HEK293 (cell line): ENCODE measurements around the gene MARVELD3.
A peak's percentile ranks its signal among the peaks of the same experiment; 100 is the strongest.

ENCODE experiments used
- CTCF ChIP-seq: fragments of 450-650 bp; formaldehyde crosslinking; IDR thresholded peaks from 2 replicates; pipeline ENCODE4 v1.5.1; 2016; ENCODE audit warnings: missing biosample characterization, missing genetic modification characterization
- KLF1 ChIP-seq: fragments of 450-650 bp; formaldehyde crosslinking; IDR thresholded peaks from 2 replicates; pipeline ENCODE4 v1.5.1; 2016; ENCODE audit warnings: missing biosample characterization, missing genetic modification characterization
- KLF16 ChIP-seq: fragments of 450-650 bp; formaldehyde crosslinking; IDR thresholded peaks from 2 replicates; pipeline ENCODE4 v1.5.1; 2017; ENCODE audit warnings: missing biosample characterization, missing genetic modification characterization
- OSR2 ChIP-seq: fragments of 450-650 bp; formaldehyde crosslinking; IDR thresholded peaks from 2 replicates; pipeline ENCODE4 v1.5.1; 2016; ENCODE audit warnings: missing biosample characterization, missing genetic modification characterization
- PRDM10 ChIP-seq: fragments of 450-650 bp; formaldehyde crosslinking; IDR thresholded peaks from 2 replicates; pipeline ENCODE4 v1.5.1; 2016; ENCODE audit warnings: missing biosample characterization, missing genetic modification characterization
- TCF7L2 ChIP-seq: IDR thresholded peaks from 2 replicates; pipeline ENCODE4 v1.6.1; 2011; ENCODE audit warnings: low read depth, mild to moderate bottlenecking, inconsistent platforms, low read length, moderate library complexity, borderline replicate concordance
- ZNF121 ChIP-seq: fragments of 450-650 bp; formaldehyde crosslinking; IDR thresholded peaks from 2 replicates; pipeline ENCODE4 v1.5.1; 2016; ENCODE audit warnings: missing biosample characterization, missing genetic modification characterization
- ZNF398 ChIP-seq: fragments of 450-650 bp; formaldehyde crosslinking; IDR thresholded peaks from 2 replicates; pipeline ENCODE4 v1.5.1; 2017; ENCODE audit warnings: missing biosample characterization, missing genetic modification characterization
- ZNF488 ChIP-seq: fragments of 450-650 bp; formaldehyde crosslinking; IDR thresholded peaks from 2 replicates; pipeline ENCODE4 v1.5.1; 2016; ENCODE audit warnings: missing biosample characterization, missing genetic modification characterization
- ZNF558 ChIP-seq: fragments of 450-650 bp; formaldehyde crosslinking; IDR thresholded peaks from 2 replicates; pipeline ENCODE4 v1.5.1; 2016; ENCODE audit warnings: missing biosample characterization, missing genetic modification characterization
- ZSCAN23 ChIP-seq: fragments of 450-650 bp; formaldehyde crosslinking; IDR thresholded peaks from 2 replicates; pipeline ENCODE4 v1.5.1; 2016; ENCODE audit warnings: missing biosample characterization, missing genetic modification characterization
- ZXDB ChIP-seq: fragments of 450-650 bp; formaldehyde crosslinking; IDR thresholded peaks from 2 replicates; pipeline ENCODE4 v1.5.1; 2016; ENCODE audit warnings: missing biosample characterization, missing genetic modification characterization

- no peak for TF ChIP-seq TCF7L2
- TF ChIP-seq CTCF (tag by site-specific recombination) = peak; percentile 65
- no peak for TF ChIP-seq PRDM10
- no peak for TF ChIP-seq KLF1 (tag by site-specific recombination)
- no peak for TF ChIP-seq ZXDB (tag by site-specific recombination)
- no peak for TF ChIP-seq ZNF488 (tag by site-specific recombination)
- TF ChIP-seq OSR2 (tag by site-specific recombination) = no peak
- TF ChIP-seq ZNF121 (tag by site-specific recombination) = no peak
- TF ChIP-seq ZNF398 (tag by site-specific recombination) = no peak
- TF ChIP-seq KLF16 = no peak
- TF ChIP-seq ZSCAN23 (tag by site-specific recombination) = no peak
- no peak for TF ChIP-seq ZNF558 (tag by site-specific recombination)
Observed at GRCh38 chr16:71645450-71645849, 19.5 kb downstream of the MARVELD3 start.
